ENCODE measurements around the gene STIP1.

DNA sequence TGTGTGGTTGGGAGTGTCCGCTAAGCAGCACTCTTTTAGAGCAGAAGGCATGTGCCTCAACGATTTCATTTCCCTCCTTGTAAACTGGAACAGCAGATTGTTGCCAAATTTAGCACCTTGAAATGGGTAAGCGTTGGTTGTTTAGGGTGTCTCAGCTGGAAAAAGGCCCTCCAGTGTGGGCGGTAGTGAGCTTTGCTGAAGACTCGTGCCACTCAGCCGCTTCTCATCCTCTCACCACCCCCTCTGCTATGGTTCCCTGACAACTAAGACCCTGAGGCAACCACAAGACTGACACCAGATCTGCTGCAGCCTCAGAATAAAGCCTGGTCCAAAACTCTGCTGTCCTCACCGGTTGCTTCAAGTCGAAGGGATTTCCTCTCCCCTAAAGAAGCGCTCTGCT lies 10.7 kb downstream of the STIP1 start:
- TF ChIP-seq FOXA1 (IDR thresholded peaks at IDR 0.05) (no peak), EGR1 (IDR thresholded peaks at IDR 0.05; ENCODE audit: low read depth in 2 of 2) (no peak)
- TF ChIP-seq, protein P1, sequence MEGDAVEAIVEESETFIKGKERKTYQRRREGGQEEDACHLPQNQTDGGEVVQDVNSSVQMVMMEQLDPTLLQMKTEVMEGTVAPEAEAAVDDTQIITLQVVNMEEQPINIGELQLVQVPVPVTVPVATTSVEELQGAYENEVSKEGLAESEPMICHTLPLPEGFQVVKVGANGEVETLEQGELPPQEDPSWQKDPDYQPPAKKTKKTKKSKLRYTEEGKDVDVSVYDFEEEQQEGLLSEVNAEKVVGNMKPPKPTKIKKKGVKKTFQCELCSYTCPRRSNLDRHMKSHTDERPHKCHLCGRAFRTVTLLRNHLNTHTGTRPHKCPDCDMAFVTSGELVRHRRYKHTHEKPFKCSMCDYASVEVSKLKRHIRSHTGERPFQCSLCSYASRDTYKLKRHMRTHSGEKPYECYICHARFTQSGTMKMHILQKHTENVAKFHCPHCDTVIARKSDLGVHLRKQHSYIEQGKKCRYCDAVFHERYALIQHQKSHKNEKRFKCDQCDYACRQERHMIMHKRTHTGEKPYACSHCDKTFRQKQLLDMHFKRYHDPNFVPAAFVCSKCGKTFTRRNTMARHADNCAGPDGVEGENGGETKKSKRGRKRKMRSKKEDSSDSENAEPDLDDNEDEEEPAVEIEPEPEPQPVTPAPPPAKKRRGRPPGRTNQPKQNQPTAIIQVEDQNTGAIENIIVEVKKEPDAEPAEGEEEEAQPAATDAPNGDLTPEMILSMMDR (IDR thresholded peaks at IDR 0.05; ENCODE audit: low read depth, low read length, missing input control): no peak
- TF ChIP-seq, protein P2, sequence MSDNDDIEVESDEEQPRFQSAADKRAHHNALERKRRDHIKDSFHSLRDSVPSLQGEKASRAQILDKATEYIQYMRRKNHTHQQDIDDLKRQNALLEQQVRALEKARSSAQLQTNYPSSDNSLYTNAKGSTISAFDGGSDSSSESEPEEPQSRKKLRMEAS (IDR thresholded peaks at IDR 0.05): no peak
- TF ChIP-seq, protein P3, sequence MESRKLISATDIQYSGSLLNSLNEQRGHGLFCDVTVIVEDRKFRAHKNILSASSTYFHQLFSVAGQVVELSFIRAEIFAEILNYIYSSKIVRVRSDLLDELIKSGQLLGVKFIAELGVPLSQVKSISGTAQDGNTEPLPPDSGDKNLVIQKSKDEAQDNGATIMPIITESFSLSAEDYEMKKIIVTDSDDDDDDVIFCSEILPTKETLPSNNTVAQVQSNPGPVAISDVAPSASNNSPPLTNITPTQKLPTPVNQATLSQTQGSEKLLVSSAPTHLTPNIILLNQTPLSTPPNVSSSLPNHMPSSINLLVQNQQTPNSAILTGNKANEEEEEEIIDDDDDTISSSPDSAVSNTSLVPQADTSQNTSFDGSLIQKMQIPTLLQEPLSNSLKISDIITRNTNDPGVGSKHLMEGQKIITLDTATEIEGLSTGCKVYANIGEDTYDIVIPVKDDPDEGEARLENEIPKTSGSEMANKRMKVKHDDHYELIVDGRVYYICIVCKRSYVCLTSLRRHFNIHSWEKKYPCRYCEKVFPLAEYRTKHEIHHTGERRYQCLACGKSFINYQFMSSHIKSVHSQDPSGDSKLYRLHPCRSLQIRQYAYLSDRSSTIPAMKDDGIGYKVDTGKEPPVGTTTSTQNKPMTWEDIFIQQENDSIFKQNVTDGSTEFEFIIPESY (IDR thresholded peaks at IDR 0.05): no peak

Measured in liver (tissue), 3 donors.